HG03521 (cell line): ENCODE data around the gene OTC.

Source experiments
- ATAC-seq: cut with Tn5 transposase; IDR thresholded peaks from one replicate; pipeline ENCODE4 v1.9.1; 2021; ENCODE audit warnings: mild to moderate bottlenecking, moderate library complexity; ENCODE audit not compliant: unreplicated experiment

OTC gene

GRCh38 chrX:38352362-38352761 lies at the start of gene OTC:
OTC (plus strand) TSS chrX:38352604; CDS start chrX:38352697, 93 bp downstream.
- ATAC-seq = no peak

- ATAC-seq = no peak
Measured at GRCh38 chrX:38304010-38304409, 48.4 kb upstream of the OTC start.

GRCh38 chrX:38305971-38306370 lies 46.4 kb upstream of the OTC start:
- no peak for ATAC-seq

GRCh38 chrX:38311743-38312142 lies 40.7 kb upstream of the OTC start:
- ATAC-seq = no peak

- no peak for ATAC-seq
Measured at GRCh38 chrX:38312436-38312835, 40.0 kb upstream of the OTC start.

- no peak for ATAC-seq
Measured at GRCh38 chrX:38313190-38313589, 39.2 kb upstream of the OTC start.

GRCh38 chrX:38315186-38315585 lies 37.2 kb upstream of the OTC start:
- no peak for ATAC-seq

GRCh38 chrX:38318196-38318595 lies 34.2 kb upstream of the OTC start:
- no peak for ATAC-seq

- ATAC-seq = no peak
Measured at GRCh38 chrX:38318606-38319005, 33.8 kb upstream of the OTC start.

- ATAC-seq = no peak
Measured at GRCh38 chrX:38320819-38321218, 31.6 kb upstream of the OTC start.

- ATAC-seq = no peak
Measured at GRCh38 chrX:38326086-38326485, 26.3 kb upstream of the OTC start.

GRCh38 chrX:38327007-38327774 lies 25.2 kb upstream of the OTC start, which contains the start of gene RPGR:
RPGR (minus strand) TSS chrX:38327509; CDS start chrX:38327367, 142 bp downstream.
- ATAC-seq = peak; percentile 95

- no peak for ATAC-seq
Measured at GRCh38 chrX:38327775-38328081, 24.7 kb upstream of the OTC start.

- peak; percentile 56 for ATAC-seq
Measured at GRCh38 chrX:38332505-38332904, 19.9 kb upstream of the OTC start.

GRCh38 chrX:38335382-38335781 lies 17.0 kb upstream of the OTC start:
- no peak for ATAC-seq

- no peak for ATAC-seq
Measured at GRCh38 chrX:38336538-38337240, 15.7 kb upstream of the OTC start.

GRCh38 chrX:38341442-38341841 lies 11.0 kb upstream of the OTC start:
- ATAC-seq = no peak

GRCh38 chrX:38342853-38343778 lies 9.3 kb upstream of the OTC start:
- no peak for ATAC-seq

- ATAC-seq = no peak
Measured at GRCh38 chrX:38346150-38346549, 6.3 kb upstream of the OTC start.

GRCh38 chrX:38347136-38347535 lies 5.3 kb upstream of the OTC start:
- ATAC-seq = no peak

- no peak for ATAC-seq
Measured at GRCh38 chrX:38351346-38351745, 1.1 kb upstream of the OTC start.
